Neutrophil (primary cell): ENCODE results near the gene ACP1.

Source experiments
- H3K27ac ChIP-seq: fragments of 200-600 bp; sonication (generic); 2 replicates; pipeline ENCODE4 v1.5.1; 2016; ENCODE audit warnings: mild to moderate bottlenecking, moderate library complexity
- H3K27me3 ChIP-seq: fragments of 200-600 bp; sonication (generic); 2 replicates; pipeline ENCODE4 v1.6.0; 2016; ENCODE audit warnings: mild to moderate bottlenecking
- H3K36me3 ChIP-seq: fragments of 200-600 bp; sonication (generic); 2 replicates; pipeline ENCODE4 v1.5.1; 2017
- H3K4me1 ChIP-seq, 2 experiments: fragments of 200-600 bp in 1 of 2; sonication (generic) in 1 of 2; 1 replicate in 1 of 2; 2 replicates in 1 of 2; pipeline versions ENCODE4 v1.5.1 to v1.6.1; 2013 to 2016; ENCODE audit warnings: low read depth in 1 of 2, low read length in 1 of 2, mild to moderate bottlenecking in 1 of 2, moderate library complexity in 1 of 2; ENCODE audit not compliant: control insufficient read depth in 1 of 2, insufficient read depth in 1 of 2
- H3K4me3 ChIP-seq, 2 experiments: fragments of 200-600 bp in 1 of 2; sonication (generic) in 1 of 2; 1 replicate in 1 of 2; 2 replicates in 1 of 2; pipeline ENCODE4 v1.5.1; 2013 to 2016; ENCODE audit warnings: low read depth in 1 of 2, low read length in 1 of 2, mild to moderate bottlenecking in 1 of 2, moderate library complexity in 1 of 2
- H3K9me3 ChIP-seq: fragments of 200-600 bp; sonication (generic); 2 replicates; pipeline ENCODE4 v1.5.1; 2016
- CTCF ChIP-seq: fragments of 200-600 bp; sonication (generic); IDR thresholded peaks from 2 replicates; pipeline ENCODE4 v1.5.1; 2016; ENCODE audit warnings: antibody characterized with exemption

ACP1 gene

GRCh38 chr2:237878-238277, 26.9 kb upstream of the ACP1 start:
- Histone ChIP-seq H3K4me3 (no peak overlapping the region), H3K9me3 (no peaks in the 10 kb centered on the region), H3K4me1 (no peaks in the 10 kb centered on the region), H3K36me3 (no peaks in the 10 kb centered on the region), H3K27me3 (no peaks in the 10 kb centered on the region), H3K27ac (no peak overlapping the region)
- TF ChIP-seq CTCF: no peak

DNA sequence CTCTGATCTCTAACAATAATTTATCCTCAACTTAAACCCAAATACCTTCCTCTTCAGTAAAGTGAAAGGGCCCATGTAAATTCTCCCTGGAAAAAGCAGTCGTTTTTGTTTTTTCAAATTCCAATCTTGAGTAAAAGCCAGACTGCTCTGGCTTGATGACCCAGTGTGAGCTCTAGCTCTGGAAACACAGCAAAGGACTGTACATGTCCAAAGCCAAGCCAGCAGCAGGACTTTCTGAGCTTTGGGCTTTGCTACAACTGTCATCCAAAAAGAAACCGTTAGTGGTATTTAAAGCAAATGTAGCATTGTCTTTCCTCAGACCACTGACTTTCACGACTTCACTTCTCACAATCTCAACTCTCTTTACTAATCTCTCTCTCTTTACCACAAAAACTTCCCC, 26.3 kb upstream of the ACP1 start:
- Histone ChIP-seq H3K4me1 (no peaks in the 10 kb centered on the region), H3K9me3 (no peaks in the 10 kb centered on the region), H3K4me3 (no peak overlapping the region), H3K27me3 (no peaks in the 10 kb centered on the region), H3K36me3 (no peaks in the 10 kb centered on the region), H3K27ac (no peak overlapping the region)
- TF ChIP-seq CTCF: no peak

DNA sequence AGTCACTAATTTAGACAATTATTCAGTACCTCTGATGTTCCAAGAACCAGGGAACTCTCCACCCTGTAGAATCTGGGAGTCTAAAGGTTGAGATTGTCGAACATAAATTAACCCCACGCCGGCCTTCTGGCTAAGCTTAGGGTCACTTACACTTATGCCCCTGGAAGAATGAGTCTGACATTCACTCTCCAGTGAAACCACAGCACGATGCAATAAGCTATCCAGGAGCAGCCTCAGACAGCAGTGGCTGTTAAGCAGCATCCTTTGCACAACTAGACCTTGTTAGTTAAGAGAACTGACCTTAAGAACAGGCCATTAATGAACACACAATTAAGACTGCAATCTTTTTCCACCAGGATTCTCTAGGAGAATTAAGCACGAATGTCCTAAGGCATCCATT, 25.9 kb upstream of the ACP1 start:
- Histone ChIP-seq H3K36me3 (no peaks in the 10 kb centered on the region), H3K4me3 (no peak overlapping the region), H3K27ac (no peak overlapping the region), H3K4me1 (no peaks in the 10 kb centered on the region), H3K9me3 (no peaks in the 10 kb centered on the region), H3K27me3 (no peaks in the 10 kb centered on the region)
- no peak for TF ChIP-seq CTCF

GRCh38 chr2:244547-244946, 20.2 kb upstream of the ACP1 start:
- Histone ChIP-seq H3K27ac (no peak overlapping the region), H3K4me1 (no peaks in the 10 kb centered on the region), H3K9me3 (no peaks in the 10 kb centered on the region), H3K36me3 (peaks cover 2% of the 10 kb centered on the region), H3K27me3 (no peaks in the 10 kb centered on the region), H3K4me3 (no peak overlapping the region)
- no peak for TF ChIP-seq CTCF

DNA sequence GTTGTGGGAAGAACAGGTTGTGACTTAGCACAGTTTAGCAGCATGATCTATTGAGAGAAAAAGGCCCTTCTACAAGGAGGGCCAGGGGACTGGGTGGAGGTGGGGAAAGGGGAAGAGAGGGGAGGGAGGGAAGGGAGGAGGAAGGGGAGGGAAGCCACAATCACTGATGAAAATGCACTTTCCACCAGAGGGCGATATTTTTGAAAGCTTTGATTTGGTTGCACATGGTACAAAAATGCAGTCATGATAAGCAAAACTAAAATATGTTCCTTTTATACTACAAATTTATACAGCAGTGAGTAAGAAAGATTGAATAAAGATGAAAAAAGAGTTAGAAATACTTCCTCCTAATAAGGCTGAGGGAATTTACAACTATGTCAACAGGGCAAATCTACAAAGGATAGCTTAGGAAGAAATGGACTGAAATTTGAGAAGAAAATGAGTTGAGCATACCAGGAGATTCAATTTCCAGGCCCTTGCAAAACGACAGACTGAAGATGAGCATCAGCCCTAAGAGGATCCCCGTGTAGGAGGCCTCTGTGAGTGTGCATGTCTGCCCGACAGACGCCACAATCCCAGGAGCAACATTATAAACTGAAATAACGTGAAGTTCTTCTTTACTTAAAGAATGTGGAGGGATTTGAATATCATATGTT, 18.1 kb upstream of the ACP1 start:
- TF ChIP-seq CTCF: no peak
- Histone ChIP-seq H3K27ac (no peak overlapping the region), H3K27me3 (no peaks in the 10 kb centered on the region)

GRCh38 chr2:248724-249123, 16.0 kb upstream of the ACP1 start:
- H3K36me3 ChIP-seq: peaks cover 5% of the 10 kb centered on the region
- no peaks in the 10 kb centered on the region for H3K4me1 ChIP-seq
- TF ChIP-seq CTCF: no peak
- H3K27me3 ChIP-seq: no peaks in the 10 kb centered on the region
- no peaks in the 10 kb centered on the region for H3K9me3 ChIP-seq
- no peak overlapping the region for H3K4me3 ChIP-seq
- H3K27ac ChIP-seq: no peak overlapping the region

More for the DNA sequence above, 18.1 kb upstream of the ACP1 start:
- no peak overlapping the region for H3K4me3 ChIP-seq
- peaks cover 5% of the 10 kb centered on the region for H3K36me3 ChIP-seq
- no peaks in the 10 kb centered on the region for H3K9me3 ChIP-seq
- no peaks in the 10 kb centered on the region for H3K4me1 ChIP-seq
